DOHH2 (cell line): ENCODE results near the gene GTPBP8.
A peak's percentile ranks its signal among the peaks of the same experiment; 100 is the strongest.

Source experiments
- H3F3A ChIP-seq: fragments of 200-600 bp; sonication (generic), shearing (Covaris generic); 2 replicates; pipeline ENCODE4 v1.6.0; 2016; ENCODE audit warnings: antibody characterized with exemption, mild to moderate bottlenecking; ENCODE audit not compliant: control insufficient read depth, insufficient read depth
- H3K27ac ChIP-seq: fragments of 200-600 bp; sonication (generic); 2 replicates; pipeline ENCODE4 v1.5.1; 2014; ENCODE audit warnings: low read depth, mild to moderate bottlenecking, low read length, moderate library complexity
- H3K27me3 ChIP-seq: fragments of 200-600 bp; sonication (generic); 2 replicates; pipeline ENCODE4 v1.6.1; 2014; ENCODE audit warnings: mild to moderate bottlenecking, low read length, mixed read lengths; ENCODE audit not compliant: control insufficient read depth
- H3K36me3 ChIP-seq: fragments of 200-600 bp; sonication (generic); 2 replicates; pipeline ENCODE4 v1.6.1; 2014; ENCODE audit warnings: mild to moderate bottlenecking, low read length, moderate library complexity, mixed read lengths; ENCODE audit not compliant: control insufficient read depth
- H3K4me1 ChIP-seq: fragments of 200-600 bp; sonication (generic); 2 replicates; pipeline ENCODE4 v1.6.1; 2014; ENCODE audit warnings: mild to moderate bottlenecking, low read length, mixed read lengths; ENCODE audit not compliant: control insufficient read depth
- H3K4me2 ChIP-seq: fragments of 200-600 bp; sonication (generic); 2 replicates; pipeline ENCODE4 v1.6.0; 2014; ENCODE audit warnings: mild to moderate bottlenecking, low read length, moderate library complexity
- H3K4me3 ChIP-seq: fragments of 200-600 bp; sonication (generic); 2 replicates; pipeline ENCODE4 v1.5.1; 2014; ENCODE audit warnings: mild to moderate bottlenecking, low read length, mixed read lengths
- H3K79me2 ChIP-seq: fragments of 200-600 bp; sonication (generic); 2 replicates; pipeline ENCODE4 v1.6.1; 2014; ENCODE audit warnings: mild to moderate bottlenecking, low read length, mixed read lengths; ENCODE audit not compliant: control insufficient read depth
- H3K9me2 ChIP-seq: fragments of 200-600 bp; sonication (generic); replicated peaks from 2 replicates; pipeline ENCODE4 v1.6.1; 2014; ENCODE audit warnings: mild to moderate bottlenecking, low read length, mixed read lengths; ENCODE audit not compliant: control insufficient read depth
- H3K9me3 ChIP-seq: fragments of 200-600 bp; sonication (generic); 2 replicates; pipeline ENCODE4 v1.6.1; 2014; ENCODE audit warnings: antibody characterized with exemption, low read length, mixed read lengths; ENCODE audit not compliant: control insufficient read depth, insufficient read depth
- H4K20me1 ChIP-seq: fragments of 200-600 bp; sonication (generic); 2 replicates; pipeline ENCODE4 v1.6.0; 2014; ENCODE audit warnings: low read depth, mild to moderate bottlenecking, antibody characterized with exemption, low read length, moderate library complexity; ENCODE audit not compliant: control insufficient read depth, insufficient read depth
- CTCF ChIP-seq: fragments of 200-600 bp; sonication (generic); IDR thresholded peaks from one replicate; pipeline ENCODE4 v1.5.1; 2014; ENCODE audit warnings: antibody characterized with exemption, mild to moderate bottlenecking, low read depth, low read length; ENCODE audit not compliant: poor library complexity, severe bottlenecking
- EZH2phosphoT487 ChIP-seq: fragments of 200-600 bp; sonication (generic); IDR thresholded peaks from 2 replicates; pipeline ENCODE4 v1.6.1; 2017; ENCODE audit warnings: borderline replicate concordance, mild to moderate bottlenecking, antibody characterized with exemption, low read length, moderate library complexity, mixed read lengths

GTPBP8 gene

DNA sequence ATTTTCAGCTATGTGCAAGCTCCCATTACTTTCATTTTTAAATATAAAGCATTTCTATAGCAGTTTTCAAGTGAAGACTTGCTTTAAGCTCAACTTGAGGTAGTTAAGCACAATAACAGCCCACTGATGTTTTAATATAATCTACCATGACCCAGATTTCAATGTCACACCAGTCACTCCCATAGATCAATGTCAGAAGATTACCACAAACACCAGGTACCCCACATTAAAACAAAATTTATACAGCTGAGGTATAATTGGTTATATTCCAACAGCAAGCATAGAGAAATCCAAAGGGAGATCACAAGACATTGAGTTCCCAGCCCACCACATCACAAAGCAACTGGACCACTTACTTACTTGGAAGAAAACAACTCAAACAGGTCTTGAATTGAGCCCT lies 22.8 kb downstream of the GTPBP8 start:
- Histone ChIP-seq H3K79me2 (peaks cover 64% of the 10 kb centered on the region), H3K9me2 (no peaks in the 10 kb centered on the region), H3F3A (no peaks in the 10 kb centered on the region), H3K4me1 (peaks cover 10% of the 10 kb centered on the region), H3K27ac (no peak overlapping the region), H3K9me3 (no peaks in the 10 kb centered on the region), H3K4me2 (no peak overlapping the region), H4K20me1 (no peaks in the 10 kb centered on the region; the same call in 1 of the 2 replicates), H3K27me3 (no peaks in the 10 kb centered on the region), H3K36me3 (peaks cover 88% of the 10 kb centered on the region), H3K4me3 (no peak overlapping the region)
- TF ChIP-seq CTCF (no peak), EZH2phosphoT487 (no peak)

GRCh38 chr3:113018536-113019181 lies 27.9 kb downstream of the GTPBP8 start:
- Histone ChIP-seq H3K27ac (peak overlapping the region; percentile 52; the same call in 1 of the 2 replicates), H3F3A (no peaks in the 10 kb centered on the region)
- no peak for TF ChIP-seq EZH2phosphoT487
- TF ChIP-seq CTCF, result no peak

DNA sequence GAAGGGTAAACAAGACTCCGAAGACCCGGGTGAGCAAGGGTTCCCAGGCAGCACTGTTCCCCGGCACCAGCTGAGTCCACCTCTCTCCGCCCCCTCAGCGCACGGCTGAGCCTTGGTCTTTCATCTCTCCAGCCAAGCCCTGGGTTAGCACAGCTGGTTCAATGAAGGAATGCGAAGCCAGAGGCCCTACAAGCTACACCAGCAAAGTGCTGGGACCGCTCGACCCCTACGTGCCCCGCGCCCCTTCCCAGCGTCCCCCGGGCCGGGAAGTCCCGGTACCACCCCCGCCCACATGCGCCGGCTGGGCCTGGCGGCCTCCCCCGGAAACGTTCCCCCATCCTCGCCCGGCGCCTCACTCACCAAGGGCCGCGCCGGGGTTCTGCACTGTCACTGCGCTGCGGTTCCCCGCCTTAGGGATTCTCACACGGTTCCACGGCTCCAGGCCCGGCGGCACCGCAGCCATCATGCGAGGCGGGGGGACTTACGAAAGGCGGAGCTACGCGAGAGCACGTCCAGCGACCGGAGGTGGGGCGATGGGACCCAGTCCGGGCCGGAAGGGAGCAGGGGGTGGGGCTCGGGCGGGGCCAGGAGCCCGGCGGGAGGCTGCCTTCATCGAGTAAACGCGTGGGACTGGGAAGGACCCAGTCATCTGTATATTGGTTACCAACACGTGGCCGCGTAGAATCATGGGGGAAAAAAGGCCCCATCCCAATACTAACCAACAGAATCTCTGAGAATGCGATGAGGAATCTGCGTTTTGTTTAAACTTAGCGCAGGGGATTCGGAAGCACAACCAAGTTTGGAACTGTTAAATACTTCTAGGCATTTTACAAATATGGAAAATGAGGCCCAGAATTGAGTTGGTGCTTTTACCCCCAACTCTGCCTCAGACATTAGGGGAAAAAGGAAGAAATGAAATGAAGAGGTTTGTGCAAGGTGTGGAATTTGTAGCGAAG lies 28.7 kb downstream of the GTPBP8 start:
- Histone ChIP-seq H4K20me1 (no peaks in the 10 kb centered on the region), H3K9me3 (no peaks in the 10 kb centered on the region), H3K4me3 (peak overlapping the region; percentile 91), H3K27ac (peak overlapping the region; percentile 52), H3K4me1 (peaks cover 21% of the 10 kb centered on the region), H3K79me2 (peaks cover 57% of the 10 kb centered on the region), H3F3A (no peaks in the 10 kb centered on the region), H3K27me3 (no peaks in the 10 kb centered on the region), H3K4me2 (peak overlapping the region; percentile 89), H3K36me3 (peaks cover 40% of the 10 kb centered on the region), H3K9me2 (no peaks in the 10 kb centered on the region)
- TF ChIP-seq EZH2phosphoT487 (no peak), CTCF (no peak)

More at GRCh38 chr3:113018536-113019181, 27.9 kb downstream of the GTPBP8 start:
- Histone ChIP-seq H3K79me2 (peaks cover 61% of the 10 kb centered on the region), H4K20me1 (no peaks in the 10 kb centered on the region), H3K27me3 (no peaks in the 10 kb centered on the region), H3K36me3 (peaks cover 45% of the 10 kb centered on the region), H3K9me2 (no peaks in the 10 kb centered on the region), H3K9me3 (no peaks in the 10 kb centered on the region), H3K4me3 (peak overlapping the region; percentile 91), H3K4me1 (peaks cover 21% of the 10 kb centered on the region), H3K4me2 (peak overlapping the region; percentile 89)
